BJ (cell line): Measurements from ENCODE around the gene CETP. TPM values are rescaled to one million over a fixed set of nuclear protein-coding genes. Genes with fewer than 3 reads are reported as not detected.

Experiments
- CTCF ChIA-PET: fragments of 350-600 bp; formaldehyde crosslinking; extraction: SDS; loops from one replicate; lab custom pipeline; 2021; ENCODE audit warnings: antibody characterized with exemption, inconsistent platforms; lab: Yijun Ruan, JAX
- POLR2A ChIA-PET: fragments of 300-600 bp; sonication (Branson Sonifier 250); formaldehyde crosslinking; extraction: SDS; loops from one replicate; lab custom pipeline; 2021; ENCODE audit warnings: antibody characterized with exemption; lab: Charles Lee
- DNase-seq: peaks from one replicate; pipeline ENCODE4 v3.0.0-alpha.2; 2011; ENCODE audit warnings: low read depth
- H3K27me3 ChIP-seq: 2 replicates; pipeline ENCODE4 v1.6.0; 2011; ENCODE audit warnings: low read length; ENCODE audit not compliant: control insufficient read depth, insufficient read depth
- H3K36me3 ChIP-seq: 2 replicates; pipeline ENCODE4 v1.5.1; 2011; ENCODE audit warnings: low read length; ENCODE audit not compliant: control insufficient read depth, insufficient read depth
- H3K4me3 ChIP-seq: 2 replicates; pipeline ENCODE4 v1.5.1; 2011; ENCODE audit warnings: low read depth, mild to moderate bottlenecking, control low read depth, low read length
- CTCF ChIP-seq: IDR thresholded peaks from 2 replicates; pipeline ENCODE4 v1.5.1; 2011; ENCODE audit warnings: low read depth, mild to moderate bottlenecking, control low read depth, inconsistent platforms, low read length, moderate library complexity; ENCODE audit not compliant: insufficient read depth
- polyA plus RNA-seq: library from polyadenylated mRNA; depleted of rRNA; stranded (reverse); fragments of >200 nt; gene quantifications from 2 replicates; pipeline ENCODE4 v1.2.3, GENCODE V29; 2011

The CETP gene
- polyA plus RNA-seq, 1 experiment, result 0.07 TPM

- TF ChIP-seq CTCF, result no peak
- ChIA-PET POLR2A (no interaction called here), CTCF (interaction anchor here (0.6 to 1.3 kb wide), 3 partner anchors 45 to 94 kb away, joined by 3 read pairs; no protein-coding TSS in a partner anchor)
- Histone ChIP-seq H3K4me3 (no peak overlapping the region), H3K36me3 (no peaks in the 10 kb centered on the region), H3K27me3 (no peaks in the 10 kb centered on the region)
- DNase-seq, result no peak
Measured at GRCh38 chr16:56995136-56995805, 33.5 kb downstream of the CETP start.

- no peaks in the 10 kb centered on the region for H3K27me3 ChIP-seq
- TF ChIP-seq CTCF, result no peak
- no peaks in the 10 kb centered on the region for H3K36me3 ChIP-seq
- CTCF ChIA-PET, result interaction anchor here (1.5 kb wide), 1 partner anchor 48 kb away, joined by 3 read pairs; no protein-coding TSS in a partner anchor
- POLR2A ChIA-PET, result no interaction called here
- no peak for DNase-seq
- no peak overlapping the region for H3K4me3 ChIP-seq
Measured at GRCh38 chr16:56997264-56997663, 35.5 kb downstream of the CETP start.

DNA sequence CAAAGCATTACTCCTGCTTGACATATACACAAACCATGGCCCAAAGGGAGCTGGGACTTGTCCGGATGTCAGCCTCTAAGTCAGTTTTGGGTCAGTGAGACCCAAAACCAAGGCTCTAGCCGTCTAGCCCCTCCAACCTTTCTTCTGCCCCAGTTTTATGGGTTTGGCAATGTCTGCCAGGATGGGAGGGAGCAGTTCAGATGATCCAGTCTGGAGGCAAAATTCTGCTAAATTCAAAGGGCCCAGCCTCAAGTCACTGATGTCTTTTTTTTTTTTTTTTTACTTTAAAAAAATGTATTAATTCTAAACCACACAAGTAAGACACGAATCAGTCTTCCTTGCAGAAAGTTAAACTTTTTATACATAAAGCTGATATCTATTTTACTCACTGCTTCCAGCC lies 36.2 kb downstream of the CETP start:
- H3K36me3 ChIP-seq, result no peaks in the 10 kb centered on the region
- H3K4me3 ChIP-seq, result no peak overlapping the region
- ChIA-PET CTCF (interaction anchor here (1.5 kb wide), 1 partner anchor 48 kb away, joined by 3 read pairs; no protein-coding TSS in a partner anchor), POLR2A (no interaction called here)
- H3K27me3 ChIP-seq, result no peaks in the 10 kb centered on the region
- TF ChIP-seq CTCF, result no peak
- no peak for DNase-seq

DNA sequence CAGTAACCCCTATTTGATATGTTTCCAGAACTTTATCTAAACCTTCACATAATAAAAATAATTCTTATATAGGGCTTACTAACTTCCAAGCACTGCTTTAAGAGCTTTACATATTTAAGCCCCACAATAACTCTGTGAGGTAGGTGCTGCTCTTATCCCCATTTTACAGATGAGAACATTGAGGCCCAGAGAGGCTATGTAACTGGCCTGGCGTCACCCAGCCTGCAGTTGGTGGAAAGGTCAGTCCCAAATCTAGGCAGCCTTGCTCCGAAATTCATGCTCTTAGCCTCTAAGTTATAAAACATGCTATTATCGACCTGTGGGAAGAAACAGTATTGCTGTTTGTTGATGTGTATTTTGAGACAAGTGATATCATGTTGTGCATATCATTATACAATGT lies 36.6 kb downstream of the CETP start:
- POLR2A ChIA-PET, result no interaction called here
- CTCF ChIA-PET, result interaction anchor here (1.5 kb wide), 1 partner anchor 47 kb away, joined by 3 read pairs; no protein-coding TSS in a partner anchor
- Histone ChIP-seq H3K27me3 (no peaks in the 10 kb centered on the region), H3K4me3 (no peak overlapping the region), H3K36me3 (no peaks in the 10 kb centered on the region)
- no peak for DNase-seq
- no peak for TF ChIP-seq CTCF

GRCh38 chr16:56998861-56999260 lies 37.1 kb downstream of the CETP start:
- TF ChIP-seq CTCF, result no peak
- CTCF ChIA-PET, result interaction anchor here (1.5 kb wide), 1 partner anchor 47 kb away, joined by 3 read pairs; no protein-coding TSS in a partner anchor
- POLR2A ChIA-PET, result interaction anchor here (0.7 kb wide), 1 partner anchor 9 kb away, joined by 4 read pairs; the partner anchor contains the start of gene NLRC5

More at GRCh38 chr16:56998861-56999260, 37.1 kb downstream of the CETP start:
- Histone ChIP-seq H3K36me3 (no peaks in the 10 kb centered on the region), H3K4me3 (no peak overlapping the region), H3K27me3 (no peaks in the 10 kb centered on the region)
- no peak for DNase-seq
